ENCODE measurements around the gene TNIK. TPM values are rescaled to one million over a fixed set of nuclear protein-coding genes. Genes with fewer than 3 reads are reported as not detected.

TNIK gene
- total RNA-seq, 1 donor from 2014 or later: 15.5 TPM

- peaks cover 5% of the 10 kb centered on the region for H3K36me3 Mint-ChIP-seq (ENCODE audit: unreplicated experiment)
- H3K4me3 Mint-ChIP-seq (ENCODE audit: unreplicated experiment): no peak overlapping the region
- no peaks in the 10 kb centered on the region for H3K9me3 Mint-ChIP-seq (ENCODE audit: unreplicated experiment)
- H3K27me3 Mint-ChIP-seq (ENCODE audit: unreplicated experiment): no peaks in the 10 kb centered on the region
- peaks cover 4% of the 10 kb centered on the region for H3K4me1 Mint-ChIP-seq (ENCODE audit: unreplicated experiment)
- no peak for DNase-seq (ENCODE audit: extremely low spot score, unreplicated experiment)
- H3K27ac Mint-ChIP-seq (ENCODE audit: unreplicated experiment): no peak overlapping the region
- TF ChIP-seq CTCF (IDR thresholded peaks at IDR 0.05): no peak
These were observed 255.3 kb downstream of the TNIK start for GRCh38 chr3:171204942-171205341.

DNA sequence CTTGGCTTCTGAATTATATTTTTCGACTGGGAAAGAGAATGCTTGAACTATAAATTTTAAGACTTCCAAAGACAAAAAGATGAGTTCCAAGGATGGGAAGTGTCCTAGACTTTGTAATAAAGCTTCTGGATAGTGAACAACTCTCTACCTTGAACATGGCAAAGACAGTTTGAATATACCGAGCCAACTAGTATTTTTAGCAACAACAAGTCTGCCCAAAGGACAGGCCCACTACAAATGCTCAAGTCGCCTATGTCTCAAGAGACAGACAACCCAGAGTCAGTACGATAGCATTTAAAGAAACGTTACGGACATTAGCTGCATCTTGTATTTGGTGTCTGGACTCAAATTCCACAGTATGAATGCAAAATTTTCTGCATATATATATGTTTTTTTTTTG, 258.4 kb downstream of the TNIK start:
- Mint-ChIP-seq H3K4me3 (ENCODE audit: unreplicated experiment) (no peak overlapping the region), H3K4me1 (ENCODE audit: unreplicated experiment) (peaks cover 14% of the 10 kb centered on the region), H3K27ac (ENCODE audit: unreplicated experiment) (no peak overlapping the region), H3K27me3 (ENCODE audit: unreplicated experiment) (no peaks in the 10 kb centered on the region), H3K36me3 (ENCODE audit: unreplicated experiment) (peaks cover 1% of the 10 kb centered on the region), H3K9me3 (ENCODE audit: unreplicated experiment) (peaks cover 12% of the 10 kb centered on the region)
- no peak for DNase-seq (ENCODE audit: extremely low spot score, unreplicated experiment)
- no peak for TF ChIP-seq CTCF (IDR thresholded peaks at IDR 0.05)

- no peaks in the 10 kb centered on the region for H3K36me3 Mint-ChIP-seq (ENCODE audit: unreplicated experiment)
- TF ChIP-seq CTCF (IDR thresholded peaks at IDR 0.05): no peak
These were observed 259.5 kb downstream of the TNIK start for GRCh38 chr3:171200750-171201088.

DNA sequence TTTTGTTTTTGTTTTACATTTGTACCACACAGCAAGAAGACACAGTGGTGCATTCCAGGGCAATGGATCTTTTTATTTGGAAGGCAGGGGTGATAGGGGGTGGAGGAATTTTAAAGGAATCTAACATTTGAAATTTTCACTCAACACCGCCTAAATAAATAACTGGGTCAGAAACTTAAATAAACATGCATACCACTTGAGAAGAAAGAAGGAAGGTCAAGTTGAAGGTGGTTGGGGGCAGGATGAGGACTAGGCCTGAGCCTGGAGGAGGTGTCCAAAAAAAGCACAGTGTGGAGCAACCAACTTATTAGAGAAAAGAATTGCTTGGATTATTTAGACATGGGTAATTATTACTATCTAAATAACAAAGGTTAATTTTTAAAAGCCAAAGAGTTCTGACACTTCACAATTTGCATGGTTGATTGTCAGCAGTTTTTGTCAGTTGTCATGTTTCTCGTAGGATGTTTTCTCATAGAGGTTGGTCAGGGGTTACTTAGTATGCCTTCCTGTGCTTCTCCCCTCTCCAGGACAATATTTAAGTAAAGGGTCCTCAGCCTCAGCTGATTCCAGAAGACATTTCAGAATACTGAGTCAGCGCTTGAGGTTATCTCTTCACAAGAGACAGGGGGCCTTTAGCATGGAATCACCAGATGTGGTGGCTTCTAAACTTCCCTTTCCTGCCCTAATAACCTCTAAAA, 260.0 kb downstream of the TNIK start:
- Mint-ChIP-seq H3K4me3 (ENCODE audit: unreplicated experiment) (no peak overlapping the region), H3K27ac (ENCODE audit: unreplicated experiment) (no peak overlapping the region), H3K27me3 (ENCODE audit: unreplicated experiment) (no peaks in the 10 kb centered on the region), H3K4me1 (ENCODE audit: unreplicated experiment) (peaks cover 14% of the 10 kb centered on the region), H3K36me3 (ENCODE audit: unreplicated experiment) (no peaks in the 10 kb centered on the region), H3K9me3 (ENCODE audit: unreplicated experiment) (peaks cover 12% of the 10 kb centered on the region)
- no peak for DNase-seq (ENCODE audit: extremely low spot score, unreplicated experiment)
- no peak for TF ChIP-seq CTCF (IDR thresholded peaks at IDR 0.05)

More at GRCh38 chr3:171200750-171201088, 259.5 kb downstream of the TNIK start:
- Mint-ChIP-seq H3K27ac (ENCODE audit: unreplicated experiment) (no peak overlapping the region), H3K9me3 (ENCODE audit: unreplicated experiment) (peaks cover 12% of the 10 kb centered on the region), H3K4me1 (ENCODE audit: unreplicated experiment) (peaks cover 14% of the 10 kb centered on the region), H3K27me3 (ENCODE audit: unreplicated experiment) (no peaks in the 10 kb centered on the region), H3K4me3 (ENCODE audit: unreplicated experiment) (no peak overlapping the region)
- DNase-seq (ENCODE audit: extremely low spot score, unreplicated experiment): no peak

GRCh38 chr3:171199473-171199829, 260.8 kb downstream of the TNIK start:
- no peaks in the 10 kb centered on the region for H3K36me3 Mint-ChIP-seq (ENCODE audit: unreplicated experiment)
- no peak overlapping the region for H3K27ac Mint-ChIP-seq (ENCODE audit: unreplicated experiment)
- no peak overlapping the region for H3K4me3 Mint-ChIP-seq (ENCODE audit: unreplicated experiment)
- no peak for DNase-seq (ENCODE audit: extremely low spot score, unreplicated experiment)
- H3K9me3 Mint-ChIP-seq (ENCODE audit: unreplicated experiment): peaks cover 12% of the 10 kb centered on the region
- H3K4me1 Mint-ChIP-seq (ENCODE audit: unreplicated experiment): peaks cover 16% of the 10 kb centered on the region
- no peaks in the 10 kb centered on the region for H3K27me3 Mint-ChIP-seq (ENCODE audit: unreplicated experiment)
- no peak for TF ChIP-seq CTCF (IDR thresholded peaks at IDR 0.05)
